Measurements from ENCODE around the gene FZR1.
"Not testable (repeated sequence)": the region's sequence is repeated elsewhere in the genome, so short reads cannot be mapped to it uniquely, and the experiment has no call there.

The FZR1 gene

GRCh38 chr19:3550947-3551791 is 45.1 kb downstream of the FZR1 start:
- FAIRE-seq, result no peak

- FAIRE-seq, result no peak
These were observed 45.6 kb downstream of the FZR1 start for GRCh38 chr19:3551792-3552095.

GRCh38 chr19:3554254-3555083 is 48.4 kb downstream of the FZR1 start:
- no peak for FAIRE-seq

- no peak for FAIRE-seq
These were observed 49.7 kb downstream of the FZR1 start for GRCh38 chr19:3555653-3556422.

- FAIRE-seq, result no peak
These were observed 50.4 kb downstream of the FZR1 start for GRCh38 chr19:3556423-3556977.

GRCh38 chr19:3556978-3557460 is 50.9 kb downstream of the FZR1 start:
- FAIRE-seq, result no peak

- peak; percentile 48 for FAIRE-seq
These were observed 51.5 kb downstream of the FZR1 start, which contains the start of gene MFSD12 for GRCh38 chr19:3557461-3558248. Gene MFSD12 (minus strand): TSS chr19:3557586. CDS start chr19:3557403, 183 bp downstream.

- no peak for FAIRE-seq
These were observed 57.8 kb downstream of the FZR1 start for GRCh38 chr19:3563709-3564524.

GRCh38 chr19:3565139-3565538 is 59.0 kb downstream of the FZR1 start:
- no peak for FAIRE-seq

GRCh38 chr19:3570042-3570441 is 63.9 kb downstream of the FZR1 start:
- not testable (repeated sequence) for FAIRE-seq

GRCh38 chr19:3570606-3571011 is 64.5 kb downstream of the FZR1 start:
- FAIRE-seq, result peak; percentile 64

GRCh38 chr19:3572132-3572854 is 66.2 kb downstream of the FZR1 start:
- peak; percentile 98 for FAIRE-seq

GRCh38 chr19:3572855-3573161 is 66.7 kb downstream of the FZR1 start, which contains the start of gene HMG20B:
Gene HMG20B (plus strand): TSS chr19:3572944. CDS start chr19:3573310, 366 bp downstream.
- FAIRE-seq, result no peak

- no peak for FAIRE-seq
These were observed 67.2 kb downstream of the FZR1 start for GRCh38 chr19:3573162-3573857.

GRCh38 chr19:3573858-3574637 is 67.9 kb downstream of the FZR1 start:
- FAIRE-seq, result peak; percentile 94

GRCh38 chr19:3575260-3575741 is 69.2 kb downstream of the FZR1 start:
- no peak for FAIRE-seq

GRCh38 chr19:3575949-3576673 is 70.0 kb downstream of the FZR1 start:
- FAIRE-seq, result no peak

All from A204.1 (cell line).